Measurements from ENCODE around the gene EFNA1.
"Not testable (repeated sequence)": the region's sequence is repeated elsewhere in the genome, so short reads cannot be mapped to it uniquely, and the experiment has no call there.

EFNA1 gene

GRCh38 chr1:155110826-155111225 is 16.9 kb upstream of the EFNA1 start:
- CTCF ChIA-PET = no interaction called here
- TF ChIP-seq ZNF384 (IDR thresholded peaks at IDR 0.05) (no peak), HDGF (IDR thresholded peaks at IDR 0.05; ENCODE audit: borderline replicate concordance) (no peak), FOXA1 (IDR thresholded peaks at IDR 0.05) (no peak), L3MBTL2 (conservative IDR thresholded peaks at IDR 0.05) (no peak), ELF4 (IDR thresholded peaks at IDR 0.05) (no peak), ARNT (IDR thresholded peaks at IDR 0.05) (no peak), FOXM1 (IDR thresholded peaks at IDR 0.05; ENCODE audit: borderline replicate concordance) (no peak), TARDBP (IDR thresholded peaks at IDR 0.05) (no peak), SP1 (IDR thresholded peaks at IDR 0.05) (no peak)
- no peak for DNase-seq (ENCODE audit: extremely low spot score)
- POLR2A ChIA-PET = no interaction called here

- CTCF ChIA-PET = no interaction called here
- no peak for DNase-seq (ENCODE audit: extremely low spot score)
- POLR2A ChIA-PET = no interaction called here
- no peak for TF ChIP-seq TARDBP (IDR thresholded peaks at IDR 0.05)
- no peak for TF ChIP-seq FOXM1 (IDR thresholded peaks at IDR 0.05; ENCODE audit: borderline replicate concordance)
- no peak for TF ChIP-seq SUZ12 (IDR thresholded peaks at IDR 0.05)
- TF ChIP-seq FOXK2 (IDR thresholded peaks at IDR 0.05) = no peak
- TF ChIP-seq NFRKB (IDR thresholded peaks at IDR 0.05) = no peak
- no peak for TF ChIP-seq LEF1 (IDR thresholded peaks at IDR 0.05; ENCODE audit: borderline replicate concordance)
- no peak for TF ChIP-seq PKNOX1 (IDR thresholded peaks at IDR 0.05)
- TF ChIP-seq ZNF384 (IDR thresholded peaks at IDR 0.05) = no peak
- TF ChIP-seq HDGF (IDR thresholded peaks at IDR 0.05; ENCODE audit: borderline replicate concordance) = no peak
- TF ChIP-seq ELF4 (IDR thresholded peaks at IDR 0.05) = no peak
- TF ChIP-seq ARNT (IDR thresholded peaks at IDR 0.05) = no peak
- no peak for TF ChIP-seq BHLHE40 (IDR thresholded peaks at IDR 0.05; ENCODE audit: borderline replicate concordance)
- TF ChIP-seq SP1 (IDR thresholded peaks at IDR 0.05) = no peak
- no peak for TF ChIP-seq L3MBTL2 (conservative IDR thresholded peaks at IDR 0.05)
- TF ChIP-seq CTBP1 (IDR thresholded peaks at IDR 0.05; ENCODE audit: borderline replicate concordance) = no peak
- no peak for TF ChIP-seq FOXA1 (IDR thresholded peaks at IDR 0.05)
These were observed 14.2 kb upstream of the EFNA1 start for GRCh38 chr1:155113450-155113980.

DNA sequence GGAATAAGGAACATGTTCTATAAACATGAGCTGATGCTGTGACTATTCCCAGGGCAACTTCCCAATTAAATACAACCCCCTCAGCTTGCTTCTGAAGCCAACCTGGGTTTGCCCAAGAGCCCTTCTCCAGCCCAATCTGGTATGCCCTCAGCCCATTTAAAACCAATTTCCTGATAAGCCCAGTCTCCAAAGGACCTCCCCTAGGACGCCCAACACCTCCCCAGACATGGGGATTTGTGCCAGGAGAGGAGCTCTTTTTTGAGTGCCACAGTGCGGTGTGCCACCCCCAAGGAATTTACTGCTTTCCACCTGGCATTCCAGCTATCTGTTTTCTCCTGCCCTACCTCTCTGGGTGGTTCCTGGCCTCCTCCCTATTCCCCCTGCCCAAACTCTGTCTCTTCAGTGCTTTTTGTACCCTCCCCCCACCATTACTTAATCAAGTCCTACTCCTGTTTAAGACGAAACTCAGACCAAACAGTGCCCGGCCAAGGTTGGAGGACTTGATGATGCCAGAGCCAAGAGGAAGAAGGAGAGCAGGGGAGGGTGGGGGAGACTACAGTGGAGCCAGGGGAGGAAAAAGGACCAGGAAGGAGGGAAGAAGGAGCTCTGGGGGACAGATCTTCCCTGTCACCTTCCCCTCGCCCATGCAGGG is 11.4 kb upstream of the EFNA1 start:
- ChIA-PET CTCF (interaction anchor here (0.6 to 2.2 kb wide), 3 partner anchors 25 to 57 kb away, joined by 3 to 7 read pairs (median 6); partner anchors contain the start of gene KRTCAP2), POLR2A (interaction anchor here (1.0 to 3.0 kb wide), 3 partner anchors 9 to 57 kb away, joined by 5 to 12 read pairs (median 6); partner anchors contain the start of genes KRTCAP2 and SLC50A1)

DNA sequence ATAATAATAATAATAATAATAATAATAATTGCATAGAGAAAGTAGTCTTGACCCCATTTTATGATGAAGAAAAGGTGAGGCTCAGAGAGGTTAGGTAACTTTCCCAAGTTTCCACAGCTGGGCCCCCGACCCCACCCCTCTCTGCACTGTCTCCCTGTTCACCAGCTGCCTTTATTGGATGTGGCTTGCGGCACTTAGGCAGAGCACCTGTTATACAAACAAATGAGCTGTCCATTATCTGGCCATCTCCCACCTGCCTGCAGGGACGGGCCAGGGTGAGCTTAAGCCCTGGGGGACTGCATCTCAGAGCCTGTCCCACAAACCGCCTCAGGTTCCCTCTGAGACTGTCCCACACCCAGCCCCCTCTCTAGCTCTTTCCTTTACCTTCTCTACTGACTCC is 10.1 kb upstream of the EFNA1 start:
- ChIA-PET POLR2A (interaction anchor here (3.0 kb wide), 1 partner anchor 17 kb away, joined by 12 read pairs; the partner anchor contains the start of gene SLC50A1), CTCF (interaction anchor here (0.6 to 1.0 kb wide), 2 partner anchors 10 to 51 kb away, joined by 4 read pairs; partner anchors contain the start of gene EFNA1)
- no peak for DNase-seq (ENCODE audit: extremely low spot score)
- TF ChIP-seq L3MBTL2 (conservative IDR thresholded peaks at IDR 0.05) (no peak), SP1 (IDR thresholded peaks at IDR 0.05) (no peak), ARNT (IDR thresholded peaks at IDR 0.05) (no peak), ELF4 (IDR thresholded peaks at IDR 0.05) (no peak), FOXA1 (IDR thresholded peaks at IDR 0.05) (no peak), FOXM1 (IDR thresholded peaks at IDR 0.05; ENCODE audit: borderline replicate concordance) (no peak), LEF1 (IDR thresholded peaks at IDR 0.05; ENCODE audit: borderline replicate concordance) (no peak), SUZ12 (IDR thresholded peaks at IDR 0.05) (no peak), TARDBP (IDR thresholded peaks at IDR 0.05) (no peak)

More for the DNA sequence above, 11.4 kb upstream of the EFNA1 start:
- DNase-seq (ENCODE audit: extremely low spot score) = no peak
- TF ChIP-seq FOXK2 (IDR thresholded peaks at IDR 0.05) = no peak
- no peak for TF ChIP-seq ELF4 (IDR thresholded peaks at IDR 0.05)
- no peak for TF ChIP-seq L3MBTL2 (conservative IDR thresholded peaks at IDR 0.05)
- TF ChIP-seq FOXA1 (IDR thresholded peaks at IDR 0.05) = no peak
- TF ChIP-seq PKNOX1 (IDR thresholded peaks at IDR 0.05) = no peak
- TF ChIP-seq SP1 (IDR thresholded peaks at IDR 0.05) = no peak
- no peak for TF ChIP-seq ARNT (IDR thresholded peaks at IDR 0.05)
- no peak for TF ChIP-seq BHLHE40 (IDR thresholded peaks at IDR 0.05; ENCODE audit: borderline replicate concordance)
- no peak for TF ChIP-seq FOXM1 (IDR thresholded peaks at IDR 0.05; ENCODE audit: borderline replicate concordance)

- POLR2A ChIA-PET; DNase-seq (ENCODE audit: extremely low spot score): not testable (repeated sequence)
- CTCF ChIA-PET = interaction anchor here (0.6 to 1.0 kb wide), 2 partner anchors 10 to 50 kb away, joined by 4 read pairs; partner anchors contain the start of gene EFNA1
These were observed 9.6 kb upstream of the EFNA1 start for GRCh38 chr1:155118090-155118489.

- CTCF ChIA-PET = interaction anchor here (0.7 kb wide), 1 partner anchor 301 kb away, joined by 3 read pairs; no protein-coding TSS in a partner anchor
- DNase-seq (ENCODE audit: extremely low spot score) = no peak
- no peak for TF ChIP-seq HDGF (IDR thresholded peaks at IDR 0.05; ENCODE audit: borderline replicate concordance)
- no peak for TF ChIP-seq ZNF384 (IDR thresholded peaks at IDR 0.05)
- no peak for TF ChIP-seq ELF4 (IDR thresholded peaks at IDR 0.05)
- no peak for TF ChIP-seq PKNOX1 (IDR thresholded peaks at IDR 0.05)
- no peak for TF ChIP-seq CTBP1 (IDR thresholded peaks at IDR 0.05; ENCODE audit: borderline replicate concordance)
- TF ChIP-seq L3MBTL2 (conservative IDR thresholded peaks at IDR 0.05) = no peak
- no peak for TF ChIP-seq FOXA1 (IDR thresholded peaks at IDR 0.05)
- no peak for TF ChIP-seq ARNT (IDR thresholded peaks at IDR 0.05)
- TF ChIP-seq BHLHE40 (IDR thresholded peaks at IDR 0.05; ENCODE audit: borderline replicate concordance) = no peak
- no peak for TF ChIP-seq FOXK2 (IDR thresholded peaks at IDR 0.05)
- no peak for TF ChIP-seq FOXM1 (IDR thresholded peaks at IDR 0.05; ENCODE audit: borderline replicate concordance)
- TF ChIP-seq LEF1 (IDR thresholded peaks at IDR 0.05; ENCODE audit: borderline replicate concordance) = no peak
- TF ChIP-seq SUZ12 (IDR thresholded peaks at IDR 0.05) = no peak
- no peak for TF ChIP-seq TARDBP (IDR thresholded peaks at IDR 0.05)
- TF ChIP-seq NFRKB (IDR thresholded peaks at IDR 0.05) = no peak
- TF ChIP-seq SP1 (IDR thresholded peaks at IDR 0.05) = no peak
- POLR2A ChIA-PET = interaction anchor here (0.8 kb wide), 1 partner anchor 15 kb away, joined by 3 read pairs; the partner anchor contains the start of gene SLC50A1
These were observed 7.4 kb upstream of the EFNA1 start for GRCh38 chr1:155120253-155120652.
